OCI-M1 (cell line): ENCODE results near the gene PPP2R3C.
"Not testable (repeated sequence)": the region's sequence is repeated elsewhere in the genome, so short reads cannot be mapped to it uniquely, and the experiment has no call there.

Source experiments
- DNase-seq: peaks from one replicate; lab custom pipeline; 2025; lab: John Stamatoyannopoulos, UW

The PPP2R3C gene

DNA sequence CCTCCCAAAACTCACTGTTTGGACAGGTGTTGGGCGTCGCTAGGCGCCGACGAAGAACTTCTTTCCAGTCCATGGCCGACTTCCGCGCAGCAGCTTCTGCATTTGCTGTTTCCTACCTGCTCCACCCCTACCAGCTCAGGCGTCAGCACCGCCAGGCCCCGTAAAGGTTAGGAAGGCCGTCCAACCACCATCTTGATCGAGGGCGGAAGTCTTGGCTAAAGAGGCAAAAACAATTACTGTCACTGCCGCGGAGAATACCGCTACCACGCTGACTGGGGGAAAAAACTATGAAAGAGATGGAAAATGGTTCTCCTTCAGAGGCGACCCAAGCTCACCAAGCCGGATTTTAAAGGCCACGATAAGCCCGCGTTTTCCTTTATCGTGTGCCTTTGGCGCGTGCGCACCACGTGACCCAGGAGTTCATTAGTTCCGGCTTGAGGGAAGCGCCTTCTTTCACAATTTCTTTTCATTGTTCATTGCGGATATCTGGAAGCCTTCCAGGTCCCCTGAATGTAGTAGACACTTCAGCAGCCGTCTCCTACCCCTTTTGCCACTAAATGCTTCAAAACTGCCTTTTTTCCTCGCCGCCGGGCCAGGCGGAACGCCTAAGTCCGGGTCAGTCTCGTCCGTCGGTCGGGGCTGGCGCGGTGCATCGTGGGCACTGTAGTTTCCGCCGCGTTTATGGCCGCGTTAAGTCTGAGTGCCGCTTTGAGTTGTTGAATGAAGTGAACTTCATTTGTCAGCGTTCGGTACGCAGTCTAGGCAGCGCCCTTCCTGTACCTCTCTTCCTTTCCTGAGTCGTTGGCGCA, at the start of gene PPP2R3C, which contains the start of gene PRORP:
Gene PPP2R3C (minus strand): TSS at position 104 of the 809 bp plus-strand sequence. CDS start 31 bp downstream, at position 73.
Gene PRORP (plus strand): TSS at position 666 of the 809 bp plus-strand sequence. CDS start 694 bp downstream, outside the sequence.
- peak; percentile 95 for DNase-seq

- no peak for DNase-seq
These were observed 45.7 kb upstream of the PPP2R3C start for GRCh38 chr14:35167496-35167895.

- no peak for DNase-seq
These were observed 43.1 kb upstream of the PPP2R3C start for GRCh38 chr14:35164849-35165248.

DNA sequence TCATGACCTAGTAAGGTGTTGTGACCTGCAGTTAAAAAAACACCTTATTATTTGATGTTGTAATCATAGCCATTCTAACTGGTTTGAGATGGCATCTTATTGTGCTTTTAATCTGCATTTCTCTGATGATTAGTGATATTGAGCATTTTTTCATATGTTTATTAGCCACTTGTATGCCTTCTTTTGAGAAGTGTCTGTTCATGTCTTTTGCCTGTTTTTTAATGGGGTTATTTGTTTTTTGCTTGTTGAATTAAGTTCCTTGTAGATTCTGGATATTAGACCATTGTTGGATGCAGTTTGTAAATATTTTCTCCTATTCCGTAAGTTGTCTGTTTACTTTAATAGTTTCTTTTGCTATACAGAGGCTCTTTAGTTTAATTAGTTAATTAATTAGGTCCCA, 41.6 kb upstream of the PPP2R3C start:
- DNase-seq: no peak

DNA sequence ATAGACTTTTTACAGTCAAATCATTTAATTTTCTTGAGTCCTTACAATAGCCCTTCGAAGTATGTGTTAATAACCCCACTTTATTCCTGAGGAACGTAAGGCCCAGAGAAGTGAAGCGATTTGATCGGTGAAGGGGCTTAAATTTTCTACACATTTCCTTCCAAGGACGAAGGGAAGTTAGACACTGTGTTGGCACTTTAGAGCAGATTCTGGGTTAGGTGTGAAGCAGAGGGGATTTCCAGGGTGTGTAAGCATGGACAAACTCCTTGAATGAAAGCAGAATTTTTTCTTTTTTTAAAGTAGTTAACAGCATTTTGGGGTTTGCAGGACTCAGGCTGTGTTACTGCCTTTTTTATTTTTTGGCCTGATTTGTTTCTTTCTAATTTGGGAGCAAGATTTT, 39.4 kb upstream of the PPP2R3C start:
- no peak for DNase-seq

GRCh38 chr14:35159742-35160409, 38.1 kb upstream of the PPP2R3C start:
- no peak for DNase-seq

- no peak for DNase-seq
These were observed 37.3 kb upstream of the PPP2R3C start for GRCh38 chr14:35158951-35159653.

DNA sequence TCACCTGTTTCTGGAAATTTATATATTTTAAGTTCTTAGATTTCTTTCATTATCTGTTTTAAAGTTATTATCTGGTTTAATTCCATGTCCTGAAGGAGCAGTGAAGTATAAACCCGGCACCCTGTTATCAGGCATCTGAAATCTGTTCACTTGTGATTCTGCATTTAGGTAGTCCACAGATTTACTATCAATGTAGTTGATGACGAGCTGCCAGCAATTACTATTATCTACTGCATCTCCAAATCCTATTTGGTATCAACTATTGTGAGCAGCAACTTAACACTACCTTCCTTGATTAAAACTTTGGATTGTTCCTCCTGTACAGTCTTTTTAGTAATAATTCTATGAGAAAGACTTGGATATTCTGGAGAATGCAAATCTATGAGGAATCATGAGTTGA, 36.7 kb upstream of the PPP2R3C start:
- no peak for DNase-seq

GRCh38 chr14:35155962-35156361, 34.2 kb upstream of the PPP2R3C start:
- DNase-seq: peak; percentile 17

DNA sequence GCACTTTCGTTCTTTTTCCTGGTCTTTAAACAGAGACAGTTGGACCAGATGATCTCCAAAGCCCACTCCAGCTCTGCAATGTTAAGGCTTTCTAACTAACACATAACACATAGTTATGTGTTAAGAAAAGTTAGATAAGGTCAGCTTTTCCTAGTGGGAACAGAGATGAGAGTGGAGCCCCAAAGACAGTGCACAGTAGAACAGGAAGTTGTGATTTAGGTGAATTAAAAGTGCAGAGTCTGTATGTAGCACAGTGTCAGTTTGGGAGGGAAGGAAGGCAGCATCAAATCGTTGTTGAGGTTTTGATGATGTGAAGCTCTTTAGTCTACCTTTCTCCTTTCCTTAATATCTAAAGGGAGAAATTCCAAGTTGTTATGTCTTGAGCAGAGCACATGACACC, 32.2 kb upstream of the PPP2R3C start:
- no peak for DNase-seq

DNA sequence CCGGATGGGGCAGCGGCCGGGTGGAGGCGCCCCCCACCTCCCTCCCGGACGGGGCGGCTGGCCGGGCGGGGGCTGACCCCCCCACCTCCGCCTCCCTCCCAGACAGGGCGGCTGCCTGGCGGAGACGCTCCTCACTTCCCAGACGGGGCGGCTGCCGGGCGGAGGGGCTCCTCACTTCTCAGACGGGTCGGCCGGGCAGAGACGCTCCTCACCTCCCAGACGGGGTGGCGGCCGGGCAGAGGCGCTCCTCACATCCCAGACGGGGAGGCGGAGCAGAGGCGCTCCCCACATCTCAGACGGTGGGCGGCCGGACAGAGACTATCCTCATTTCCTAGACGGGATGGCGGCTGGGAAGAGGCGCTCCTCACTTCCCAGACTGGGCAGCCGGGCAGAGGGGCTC, 30.7 kb upstream of the PPP2R3C start:
- DNase-seq: not testable (repeated sequence)

DNA sequence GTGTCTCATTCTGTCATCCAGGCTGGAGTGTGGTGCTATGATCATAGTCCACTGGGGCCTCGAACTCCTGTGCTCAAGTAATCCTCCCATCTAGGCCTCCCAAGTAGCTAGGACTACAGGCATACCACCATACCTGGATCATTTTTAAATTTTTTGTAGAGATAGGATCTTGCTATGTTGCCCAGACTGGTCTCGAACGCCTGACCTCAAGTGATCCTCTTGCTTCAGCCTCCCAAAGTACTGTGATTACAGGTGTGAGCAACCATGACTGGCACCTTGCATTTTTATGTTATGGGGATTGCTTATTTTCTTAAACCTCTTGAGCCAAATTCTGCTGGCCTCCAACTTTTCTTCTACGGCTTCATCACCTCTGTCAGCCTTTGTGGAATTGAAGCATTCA, 27.4 kb upstream of the PPP2R3C start:
- DNase-seq: no peak

DNA sequence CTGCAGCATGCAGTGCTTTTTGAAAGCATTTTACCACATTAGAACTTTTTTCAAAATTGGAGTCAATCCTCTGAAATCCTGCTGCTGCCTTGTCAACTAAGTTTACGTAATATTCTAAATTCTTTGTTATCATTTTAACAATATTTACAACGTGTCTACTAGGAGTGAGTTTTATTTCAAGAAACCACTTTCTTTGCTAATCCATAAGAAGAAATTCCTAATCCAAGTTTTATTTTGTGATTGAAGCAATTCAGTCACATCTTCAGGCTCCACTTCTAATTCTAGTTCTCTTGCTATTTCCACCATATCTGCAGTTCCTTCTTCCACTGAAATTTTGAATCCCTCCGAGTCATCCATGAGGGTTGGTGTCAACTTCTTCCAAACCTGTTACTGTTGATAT, 25.9 kb upstream of the PPP2R3C start:
- no peak for DNase-seq

DNA sequence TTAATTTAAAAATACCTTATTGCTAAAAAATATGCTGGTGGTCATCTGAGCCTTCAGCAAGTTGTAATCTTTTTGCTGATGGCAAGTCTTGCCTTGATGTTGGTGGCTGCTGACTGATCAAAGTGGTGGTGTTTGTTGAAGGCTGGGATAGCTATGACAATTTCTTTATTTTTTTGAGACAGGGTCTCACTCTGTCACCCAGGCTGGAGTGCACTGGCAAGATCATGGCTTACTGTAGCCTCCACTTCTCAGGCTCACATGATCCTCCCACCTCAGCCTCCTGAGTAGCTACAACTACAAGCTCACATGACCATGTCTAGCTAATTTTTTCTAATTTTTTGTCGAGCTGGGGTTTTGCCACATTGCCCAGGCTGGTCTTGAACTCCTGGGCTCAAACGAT, 25.4 kb upstream of the PPP2R3C start:
- no peak for DNase-seq

- DNase-seq: no peak
These were observed 24.9 kb upstream of the PPP2R3C start for GRCh38 chr14:35146711-35147149.

DNA sequence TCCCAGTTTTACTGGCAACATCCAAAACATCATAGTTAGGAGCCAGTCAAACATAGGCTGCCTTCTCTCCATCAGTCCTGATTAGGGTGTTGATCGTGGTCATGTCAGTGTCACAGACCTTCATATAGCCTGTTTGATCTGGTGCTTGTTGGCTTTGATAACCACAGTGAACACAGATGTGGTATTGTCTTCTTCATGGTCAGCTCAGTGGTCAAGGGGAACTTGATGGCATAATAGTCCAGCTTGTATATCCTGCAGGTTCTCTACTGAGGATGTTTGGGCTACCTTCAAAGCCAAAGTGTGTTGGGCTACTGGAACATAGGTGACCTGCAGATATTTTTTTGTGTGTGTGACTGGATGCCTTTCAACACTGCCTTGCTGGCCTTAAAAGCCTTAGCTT, 22.2 kb upstream of the PPP2R3C start:
- no peak for DNase-seq

DNA sequence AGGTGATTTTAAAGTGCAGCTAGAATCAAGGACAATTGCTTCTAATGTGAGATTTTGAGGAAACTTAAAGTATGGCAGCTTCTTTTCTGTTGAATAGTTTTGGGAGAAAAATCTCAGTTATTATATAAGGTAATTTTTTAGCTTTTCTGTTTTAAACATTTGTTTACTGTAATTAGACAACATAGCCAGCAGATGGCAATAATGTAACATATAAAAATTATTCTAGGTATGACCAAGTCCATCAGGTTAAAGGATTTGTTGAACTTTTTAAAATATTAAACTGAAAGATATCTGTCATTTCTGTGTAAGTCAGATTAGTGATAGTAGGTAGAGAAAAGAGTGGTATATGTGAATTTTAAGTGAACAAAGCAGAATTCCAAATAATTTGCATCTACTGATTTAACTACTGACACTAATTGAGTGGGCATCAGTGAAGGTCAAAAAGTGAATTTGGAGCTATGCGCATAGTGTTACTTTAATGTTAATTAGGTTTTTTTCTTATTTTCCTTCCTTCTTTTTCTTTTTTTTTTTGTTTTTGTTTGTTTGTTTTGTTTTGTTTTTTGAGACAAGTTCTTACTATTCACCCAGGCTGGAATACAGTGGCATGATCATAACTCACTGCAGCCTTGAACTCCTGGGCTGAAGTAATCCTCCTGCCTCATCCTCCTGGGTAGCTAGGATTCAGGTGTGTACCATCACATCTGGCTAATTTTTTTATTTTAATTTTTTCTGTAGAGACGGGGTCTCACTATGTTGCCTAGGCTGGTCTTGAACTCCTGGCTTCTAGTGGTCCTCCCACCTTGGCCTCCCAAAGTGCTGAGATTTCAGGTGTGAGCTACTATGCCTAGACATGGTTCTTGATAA, 19.2 kb upstream of the PPP2R3C start:
- peak; percentile 54 for DNase-seq

DNA sequence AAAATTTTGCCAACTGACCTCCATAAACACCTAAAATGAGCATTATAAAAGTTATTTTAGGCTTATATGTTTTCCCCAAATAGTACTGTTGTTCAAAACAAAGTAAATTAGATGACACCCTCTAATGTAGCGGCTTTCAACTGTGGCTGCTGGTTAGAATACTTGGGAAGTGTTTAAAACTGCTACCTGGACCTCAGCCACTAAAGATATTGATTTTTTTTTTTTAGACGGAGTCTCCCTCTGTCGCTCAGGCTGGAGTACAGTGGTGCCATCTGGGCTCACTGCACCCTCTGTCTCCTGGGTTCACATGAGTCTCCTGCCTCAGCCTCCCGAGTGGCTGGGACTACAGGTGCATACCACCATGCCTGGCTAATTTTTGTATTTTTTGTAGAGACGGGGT, 16.8 kb upstream of the PPP2R3C start:
- no peak for DNase-seq

- DNase-seq: no peak
These were observed 12.7 kb upstream of the PPP2R3C start for GRCh38 chr14:35134329-35135123.

GRCh38 chr14:35133542-35134328, 11.9 kb upstream of the PPP2R3C start:
- DNase-seq: no peak
